HUES48 (cell line): ENCODE results near the gene DGKH.

Experiments used
- H3K27ac ChIP-seq: one replicate; pipeline ENCODE4 v1.7.0; 2013; ENCODE audit warnings: low read depth, low read length, inconsistent platforms
- H3K27me3 ChIP-seq: 2 replicates; pipeline ENCODE4 v1.6.1; 2013; ENCODE audit warnings: mild to moderate bottlenecking, low read length; ENCODE audit not compliant: control insufficient read depth, insufficient read depth
- H3K36me3 ChIP-seq: 2 replicates; pipeline ENCODE4 v1.6.1; 2013; ENCODE audit warnings: low read length; ENCODE audit not compliant: control insufficient read depth, insufficient read depth
- H3K4me1 ChIP-seq: 2 replicates; pipeline ENCODE4 v1.6.1; 2013; ENCODE audit warnings: mild to moderate bottlenecking, low read length; ENCODE audit not compliant: control insufficient read depth, insufficient read depth
- H3K4me3 ChIP-seq: 2 replicates; pipeline ENCODE4 v1.5.1; 2013; ENCODE audit warnings: mild to moderate bottlenecking, low read depth, low read length
- H3K9ac ChIP-seq: 2 replicates; pipeline ENCODE4 v1.6.1; 2013; ENCODE audit warnings: mild to moderate bottlenecking, low read depth, low read length, moderate library complexity
- H3K9me3 ChIP-seq: 2 replicates; pipeline ENCODE4 v1.6.1; 2013; ENCODE audit warnings: low read length; ENCODE audit not compliant: control insufficient read depth, insufficient read depth

Gene DGKH

DNA sequence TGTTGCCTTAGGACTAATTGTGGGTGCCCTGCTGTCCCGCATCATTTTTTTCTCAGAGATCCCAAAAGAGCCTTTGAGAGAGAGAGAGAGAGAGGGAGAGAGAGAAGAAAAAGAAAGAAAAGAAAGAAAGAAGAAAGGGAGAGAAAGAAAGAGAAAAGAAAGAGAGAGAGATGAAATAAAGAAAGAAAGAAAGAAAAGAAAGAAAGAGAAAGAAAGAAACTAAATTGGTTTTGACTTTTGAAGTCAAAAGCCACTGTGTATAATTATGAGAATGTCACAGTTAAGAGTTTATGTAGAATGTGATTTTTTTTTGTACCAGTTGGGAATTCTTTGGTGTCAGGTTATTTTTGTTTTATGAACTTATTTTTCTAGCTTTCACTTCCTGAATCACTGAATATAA lies 180.1 kb downstream of the DGKH start:
- Histone ChIP-seq H3K9ac (no peak overlapping the region), H3K4me1 (peaks cover 12% of the 10 kb centered on the region; the same call in 1 of the 2 replicates), H3K27me3 (no peaks in the 10 kb centered on the region), H3K4me3 (no peak overlapping the region), H3K9me3 (no peaks in the 10 kb centered on the region), H3K27ac (no peak overlapping the region), H3K36me3 (no peaks in the 10 kb centered on the region)

DNA sequence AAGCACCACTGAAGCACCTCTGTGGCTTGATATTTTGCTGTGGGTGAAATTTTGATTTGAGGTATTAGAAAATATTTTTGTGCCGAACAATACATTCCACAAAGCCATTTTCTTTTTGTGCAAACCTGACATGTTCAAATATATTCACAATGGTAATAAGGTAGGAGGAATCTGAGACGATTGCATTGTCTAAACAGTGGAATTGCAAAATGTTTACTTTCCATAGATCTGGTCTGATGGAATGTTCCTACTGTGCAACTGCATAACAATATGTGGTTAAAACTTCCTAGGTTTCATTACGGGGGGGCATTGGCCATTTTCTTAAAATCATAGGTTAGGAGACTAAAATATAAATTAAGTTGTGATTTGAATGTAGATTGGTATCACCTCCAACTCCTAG lies 180.8 kb downstream of the DGKH start:
- no peak overlapping the region for H3K4me3 ChIP-seq
- peaks cover 12% of the 10 kb centered on the region; the same call in 1 of the 2 replicates for H3K4me1 ChIP-seq
- no peaks in the 10 kb centered on the region for H3K9me3 ChIP-seq
- H3K36me3 ChIP-seq = no peaks in the 10 kb centered on the region
- no peak overlapping the region for H3K9ac ChIP-seq
- H3K27ac ChIP-seq = no peak overlapping the region
- H3K27me3 ChIP-seq = no peaks in the 10 kb centered on the region

DNA sequence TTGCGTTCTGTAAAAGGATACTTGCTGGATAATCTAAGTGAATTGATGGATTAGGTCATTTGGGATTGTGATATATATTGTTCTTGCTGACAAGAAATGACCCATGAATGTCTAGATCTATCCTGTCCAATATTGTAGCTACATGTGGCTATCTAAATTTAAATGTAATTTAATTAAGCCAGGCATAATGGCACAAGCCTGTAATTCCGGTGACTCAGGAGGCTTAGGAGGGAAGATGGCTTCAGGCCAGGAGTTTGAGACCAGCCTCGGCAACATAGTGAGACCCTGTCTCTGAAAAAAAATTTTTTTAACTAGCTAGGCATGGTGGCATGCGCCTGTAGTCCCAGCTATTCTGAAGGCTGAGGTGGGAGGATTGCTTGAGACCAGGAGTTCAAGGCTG lies 184.2 kb downstream of the DGKH start:
- Histone ChIP-seq H3K9ac (no peak overlapping the region), H3K36me3 (no peaks in the 10 kb centered on the region), H3K4me1 (peaks cover 12% of the 10 kb centered on the region; the same call in 1 of the 2 replicates), H3K4me3 (no peak overlapping the region), H3K27ac (no peak overlapping the region), H3K9me3 (no peaks in the 10 kb centered on the region), H3K27me3 (no peaks in the 10 kb centered on the region)

DNA sequence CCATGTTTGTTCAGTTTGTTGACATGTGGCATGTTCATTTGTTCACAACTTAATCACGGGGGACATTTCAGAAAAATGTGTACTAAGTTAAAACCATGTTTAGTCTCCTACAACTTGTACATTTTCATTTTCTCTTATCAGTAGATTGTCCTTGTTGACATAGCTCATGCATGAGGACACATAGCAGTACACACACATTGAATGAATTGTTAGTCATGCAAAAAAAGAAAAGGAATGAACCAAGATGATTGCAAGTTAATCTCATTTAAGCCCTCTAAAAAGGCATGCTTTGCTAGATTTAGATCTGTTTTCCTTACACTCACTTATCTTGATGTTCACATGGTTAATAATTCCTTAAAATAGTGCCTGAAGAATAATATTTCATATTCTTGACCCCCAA lies 185.3 kb downstream of the DGKH start:
- no peak overlapping the region for H3K27ac ChIP-seq
- H3K4me1 ChIP-seq = peaks cover 8% of the 10 kb centered on the region; the same call in 1 of the 2 replicates
- no peak overlapping the region for H3K9ac ChIP-seq
- no peaks in the 10 kb centered on the region for H3K27me3 ChIP-seq
- no peaks in the 10 kb centered on the region for H3K9me3 ChIP-seq
- H3K36me3 ChIP-seq = no peaks in the 10 kb centered on the region
- H3K4me3 ChIP-seq = no peak overlapping the region

DNA sequence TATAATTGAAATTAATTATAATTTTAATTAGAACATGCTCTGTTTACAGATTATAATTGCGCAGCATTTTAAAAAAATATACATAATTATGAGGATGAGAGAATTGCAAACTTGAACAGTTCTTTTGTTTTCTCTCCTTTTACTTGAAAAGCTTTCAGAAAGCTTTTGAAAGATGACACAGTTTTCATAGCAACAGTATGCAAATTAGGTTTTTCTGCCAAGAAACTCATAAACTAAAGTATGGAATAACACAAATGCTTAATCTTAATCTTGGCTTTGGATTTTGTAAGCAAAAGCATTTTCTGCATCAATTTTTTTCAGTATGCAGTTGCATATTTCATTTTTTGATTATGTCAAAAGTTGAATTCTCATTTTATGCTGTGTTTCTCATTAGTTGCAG lies 190.7 kb downstream of the DGKH start:
- no peaks in the 10 kb centered on the region for H3K27me3 ChIP-seq

DNA sequence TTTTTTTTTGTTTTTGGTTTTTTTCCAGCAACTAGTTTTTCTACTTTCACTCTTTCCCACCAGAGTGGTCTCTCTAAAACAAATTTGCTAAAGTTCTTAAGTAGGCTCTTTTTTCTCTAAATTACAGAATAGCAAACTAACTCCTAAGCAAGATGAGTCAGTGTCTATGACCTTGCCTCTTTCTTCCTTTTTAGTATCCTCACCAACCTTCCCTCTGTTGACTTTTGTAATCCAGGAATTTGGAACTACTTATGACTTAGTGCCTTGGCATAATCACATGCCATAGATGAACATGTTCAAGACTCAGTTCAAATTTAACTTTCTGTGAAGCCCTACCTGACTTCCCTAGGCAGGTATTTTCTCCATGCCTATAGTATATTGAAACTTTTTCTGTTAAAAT lies 191.2 kb downstream of the DGKH start:
- H3K4me3 ChIP-seq = no peak overlapping the region
- H3K9me3 ChIP-seq = no peaks in the 10 kb centered on the region
- H3K4me1 ChIP-seq = no peaks in the 10 kb centered on the region
- H3K27me3 ChIP-seq = no peaks in the 10 kb centered on the region
- no peak overlapping the region for H3K27ac ChIP-seq
- H3K9ac ChIP-seq = no peak overlapping the region
- H3K36me3 ChIP-seq = no peaks in the 10 kb centered on the region

More for the DNA sequence above, 190.7 kb downstream of the DGKH start:
- H3K36me3 ChIP-seq = no peaks in the 10 kb centered on the region
- H3K4me3 ChIP-seq = no peak overlapping the region
- no peak overlapping the region for H3K9ac ChIP-seq
- no peak overlapping the region for H3K27ac ChIP-seq
- H3K9me3 ChIP-seq = no peaks in the 10 kb centered on the region
- no peaks in the 10 kb centered on the region for H3K4me1 ChIP-seq

DNA sequence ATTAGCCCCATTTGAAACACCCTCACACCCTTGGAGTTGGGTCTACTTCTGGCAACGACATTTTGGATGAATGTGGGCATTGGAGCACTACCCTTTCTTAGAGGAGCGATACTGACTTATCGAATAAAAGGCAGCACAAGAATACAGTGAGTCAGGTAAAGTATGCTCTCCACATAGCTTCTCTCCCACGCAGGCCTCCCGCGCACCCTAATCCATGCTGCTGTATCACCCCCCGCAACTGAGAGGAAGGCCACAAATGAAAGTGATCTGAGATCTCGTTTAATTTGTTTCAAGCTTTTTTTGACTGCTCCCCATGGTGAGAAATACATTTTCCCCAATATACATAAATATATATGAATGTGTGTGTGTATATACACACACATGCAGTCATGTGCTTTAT lies 198.1 kb downstream of the DGKH start:
- Histone ChIP-seq H3K4me1 (no peaks in the 10 kb centered on the region), H3K36me3 (no peaks in the 10 kb centered on the region), H3K27me3 (no peaks in the 10 kb centered on the region), H3K9me3 (no peaks in the 10 kb centered on the region), H3K9ac (no peak overlapping the region), H3K4me3 (no peak overlapping the region), H3K27ac (no peak overlapping the region)

DNA sequence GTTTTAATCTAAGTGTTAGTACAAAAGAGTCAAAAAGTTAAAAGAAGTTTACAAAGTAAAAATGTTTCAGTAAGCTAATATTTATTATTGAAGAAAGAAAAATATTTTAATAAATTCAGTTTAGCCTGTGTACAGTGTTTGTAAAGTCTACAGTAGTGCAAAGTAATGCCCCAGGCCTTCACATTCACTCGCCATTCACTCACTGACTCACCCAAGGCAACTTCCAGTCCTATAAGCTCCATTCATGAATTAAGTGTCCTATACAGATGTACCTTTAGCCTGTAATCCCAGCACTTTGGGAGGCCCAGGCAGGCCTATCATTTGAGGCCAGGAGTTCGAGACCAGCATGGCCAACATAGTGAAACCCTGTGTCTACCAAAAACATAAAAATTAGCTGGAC lies 199.4 kb downstream of the DGKH start:
- Histone ChIP-seq H3K27ac (no peak overlapping the region), H3K9ac (no peak overlapping the region), H3K36me3 (no peaks in the 10 kb centered on the region), H3K4me1 (no peaks in the 10 kb centered on the region), H3K9me3 (no peaks in the 10 kb centered on the region), H3K4me3 (no peak overlapping the region), H3K27me3 (no peaks in the 10 kb centered on the region)

DNA sequence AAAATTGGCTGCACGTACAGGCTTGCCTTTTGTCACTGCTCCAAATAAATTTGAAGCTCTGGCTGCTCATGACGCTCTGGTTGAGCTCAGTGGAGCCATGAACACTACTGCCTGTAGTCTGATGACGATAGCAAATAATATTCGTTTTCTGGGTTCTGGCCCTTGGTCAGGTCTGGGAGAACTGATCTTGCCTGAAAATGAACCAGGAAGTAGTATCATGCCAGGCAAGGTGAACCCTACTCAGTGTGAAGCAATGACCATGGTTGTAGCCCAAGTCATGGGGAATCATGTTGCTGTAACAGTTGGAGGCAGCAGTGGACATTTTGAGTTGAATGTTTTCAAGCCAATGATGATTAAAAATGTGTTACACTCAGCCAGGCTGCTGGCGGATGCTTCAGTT lies 207.4 kb downstream of the DGKH start:
- no peak overlapping the region for H3K27ac ChIP-seq
- H3K9ac ChIP-seq = no peak overlapping the region
- H3K4me3 ChIP-seq = no peak overlapping the region
- no peaks in the 10 kb centered on the region for H3K27me3 ChIP-seq
- peaks cover 7% of the 10 kb centered on the region; the same call in 1 of the 2 replicates for H3K4me1 ChIP-seq
- H3K9me3 ChIP-seq = no peaks in the 10 kb centered on the region
- no peaks in the 10 kb centered on the region for H3K36me3 ChIP-seq

DNA sequence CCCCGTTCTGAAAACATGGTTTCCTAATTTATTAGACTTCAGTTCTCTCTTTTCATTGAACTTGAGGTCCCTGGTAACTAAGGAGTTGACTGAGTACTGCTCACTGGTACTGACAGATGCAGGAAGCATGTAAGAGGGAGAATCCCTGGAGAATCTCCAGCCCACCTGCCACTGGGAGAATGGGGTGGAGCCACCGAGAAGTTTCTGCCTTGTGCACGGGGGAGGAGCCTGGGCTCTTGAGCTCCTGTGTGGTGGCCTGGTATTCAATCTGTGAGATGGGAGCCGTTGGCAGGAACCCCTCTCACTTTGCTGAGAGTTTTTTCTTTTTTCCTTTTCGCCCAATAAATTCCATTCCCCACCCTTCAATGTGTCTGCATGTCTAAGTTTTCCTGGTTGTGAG lies 210.3 kb downstream of the DGKH start:
- Histone ChIP-seq H3K27me3 (no peaks in the 10 kb centered on the region), H3K27ac (no peak overlapping the region), H3K36me3 (no peaks in the 10 kb centered on the region), H3K9me3 (no peaks in the 10 kb centered on the region), H3K4me1 (peaks cover 7% of the 10 kb centered on the region; the same call in 1 of the 2 replicates), H3K9ac (no peak overlapping the region), H3K4me3 (no peak overlapping the region)

DNA sequence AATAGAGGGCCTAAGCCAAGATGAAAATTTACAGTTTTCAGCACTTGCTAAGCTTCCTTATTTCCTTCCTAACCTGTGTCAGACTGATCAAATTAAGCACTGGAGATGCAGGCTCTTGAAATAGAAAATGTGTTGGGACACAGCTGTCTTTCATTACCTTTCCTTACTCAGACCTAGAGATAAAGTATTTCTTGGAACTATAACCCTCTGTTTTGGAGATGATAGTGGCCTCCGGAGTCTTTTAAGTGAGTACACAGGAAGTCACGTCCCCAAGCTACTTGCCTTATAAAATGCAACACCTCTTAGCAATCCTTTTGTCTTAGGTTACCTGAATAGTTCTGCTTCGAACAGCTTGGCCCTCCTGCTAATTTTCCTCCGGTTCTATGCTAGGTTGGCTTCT lies 211.1 kb downstream of the DGKH start:
- Histone ChIP-seq H3K4me1 (peaks cover 7% of the 10 kb centered on the region; the same call in 1 of the 2 replicates), H3K9ac (no peak overlapping the region), H3K4me3 (no peak overlapping the region), H3K9me3 (no peaks in the 10 kb centered on the region), H3K36me3 (no peaks in the 10 kb centered on the region), H3K27me3 (no peaks in the 10 kb centered on the region), H3K27ac (no peak overlapping the region)
